H1 (cell line): ENCODE results near the gene SLC38A1. TPM values are rescaled to one million over a fixed set of nuclear protein-coding genes. Genes with fewer than 3 reads are reported as not detected.

Experiments used
- CTCF ChIA-PET: fragments of 300-600 bp; sonication (Branson Sonifier 250); formaldehyde crosslinking; loops from one replicate; lab custom pipeline; 2021; ENCODE audit not compliant: partially characterized antibody; lab: Charles Lee
- POLR2A ChIA-PET: fragments of 300-600 bp; sonication (Branson Sonifier 250); formaldehyde crosslinking; loops from one replicate; lab custom pipeline; 2021; ENCODE audit warnings: inconsistent platforms; ENCODE audit not compliant: partially characterized antibody; lab: Charles Lee
- DNase-seq, 2 experiments: peaks; one replicate each; pipeline versions ENCODE4 v3.0.0 to v3.0.0-alpha.2; 2010 to 2022; ENCODE audit warnings: low spot score in 2 of 2, low read depth in 1 of 2, mixed read lengths in 1 of 2
- FAIRE-seq: peaks from 2 replicates; lab custom pipeline; 2011; peaks lifted over from hg19 to GRCh38; lab: Jason Lieb, UNC
- H2AFZ ChIP-seq: 2 replicates; pipeline ENCODE4 v1.8.1; 2012; ENCODE audit warnings: low read length, inconsistent platforms
- H2AK5ac ChIP-seq: 2 replicates; pipeline ENCODE4 v1.6.1; 2013; ENCODE audit warnings: low read depth, low read length
- H2BK120ac ChIP-seq: replicated peaks from 2 replicates; pipeline ENCODE3; 2013; ENCODE audit warnings: low read depth, low read length, inconsistent platforms
- H2BK12ac ChIP-seq: 2 replicates; pipeline ENCODE4 v1.6.1; 2013; ENCODE audit warnings: low read depth, low read length
- H2BK15ac ChIP-seq: 2 replicates; pipeline ENCODE4 v1.6.1; 2013; ENCODE audit warnings: low read length
- H2BK20ac ChIP-seq: 2 replicates; pipeline ENCODE4 v1.6.1; 2013; ENCODE audit warnings: low read length
- H2BK5ac ChIP-seq: 2 replicates; pipeline ENCODE4 v1.6.1; 2013; ENCODE audit warnings: low read depth, low read length
- H3K14ac ChIP-seq: 2 replicates; pipeline ENCODE4 v1.6.1; 2013; ENCODE audit warnings: inconsistent platforms; ENCODE audit not compliant: insufficient read length
- H3K18ac ChIP-seq: 2 replicates; pipeline ENCODE4 v1.6.1; 2013; ENCODE audit warnings: low read length; ENCODE audit errors: extremely low read depth
- H3K23ac ChIP-seq: 2 replicates; pipeline ENCODE4 v1.6.1; 2013; ENCODE audit warnings: inconsistent platforms; ENCODE audit not compliant: insufficient read length
- H3K23me2 ChIP-seq: 2 replicates; pipeline ENCODE4 v1.6.1; 2013; ENCODE audit warnings: low read depth, low read length
- H3K27ac ChIP-seq: 2 replicates; pipeline ENCODE4 v1.6.1; 2011; ENCODE audit warnings: low read depth, low read length, inconsistent platforms
- H3K27me3 ChIP-seq, 4 experiments: replicated peaks in 1 of 4; 1 replicate in 1 of 4; 2 replicates in 3 of 4; pipeline versions ENCODE4 v1.6.1 to v1.8.1; 2011 to 2013; ENCODE audit warnings: low read length in 3 of 4, mild to moderate bottlenecking in 3 of 4, inconsistent platforms in 2 of 4, mixed read lengths in 2 of 4, moderate library complexity in 1 of 4; ENCODE audit not compliant: control insufficient read depth in 3 of 4, insufficient read depth in 3 of 4; ENCODE audit errors: extremely low read depth in 1 of 4
- H3K36me3 ChIP-seq, 4 experiments: 2 replicates each; pipeline versions ENCODE4 v1.6.1 to v1.8.1; 2011 to 2013; ENCODE audit warnings: mild to moderate bottlenecking in 4 of 4, low read length in 3 of 4, moderate library complexity in 2 of 4, control low read depth in 1 of 4, inconsistent platforms in 1 of 4; ENCODE audit not compliant: insufficient read depth in 4 of 4, control insufficient read depth in 2 of 4
- H3K4ac ChIP-seq: replicated peaks from 2 replicates; pipeline ENCODE3; 2013; ENCODE audit warnings: low read length, low read depth, mixed read lengths, inconsistent platforms; ENCODE audit not compliant: insufficient read length
- H3K4me1 ChIP-seq, 4 experiments: replicated peaks in 1 of 4; 1 replicate in 1 of 4; 2 replicates in 3 of 4; pipeline versions ENCODE4 v1.6.1 to v1.8.1; 2011 to 2013; ENCODE audit warnings: low read length in 3 of 4, inconsistent platforms in 2 of 4, mixed read lengths in 1 of 4; ENCODE audit not compliant: insufficient read depth in 4 of 4, control insufficient read depth in 3 of 4
- H3K4me2 ChIP-seq, 2 experiments: 2 replicates each; pipeline versions ENCODE4 v1.6.1 to v1.8.1; 2011 to 2013; ENCODE audit warnings: low read depth in 2 of 2, low read length in 2 of 2, control low read depth in 1 of 2, inconsistent platforms in 1 of 2, mild to moderate bottlenecking in 1 of 2; ENCODE audit not compliant: insufficient read depth in 1 of 2
- H3K4me3 ChIP-seq, 4 experiments: fragments of 200-600, 300-600 bp in 1 of 4; sonication (generic), shearing (Covaris generic), sonication (Bioruptor Twin) in 1 of 4; 2 replicates each; pipeline versions ENCODE4 v1.5.1 to v1.8.1; 2011 to 2016; ENCODE audit warnings: low read length in 4 of 4, low read depth in 3 of 4, control low read depth in 2 of 4, inconsistent platforms in 2 of 4, mild to moderate bottlenecking in 2 of 4, mixed read lengths in 1 of 4, moderate library complexity in 1 of 4; ENCODE audit not compliant: insufficient read depth in 2 of 4; ENCODE audit errors: extremely low read depth in 1 of 4
- H3K56ac ChIP-seq: replicated peaks from 2 replicates; pipeline ENCODE3; 2013; ENCODE audit warnings: low read depth, mild to moderate bottlenecking, mixed read lengths, low read length, inconsistent platforms; ENCODE audit not compliant: insufficient read length
- H3K79me1 ChIP-seq: 2 replicates; pipeline ENCODE4 v1.6.1; 2013; ENCODE audit warnings: low read depth, low read length, control low read depth
- H3K79me2 ChIP-seq, 2 experiments: 2 replicates each; pipeline versions ENCODE4 v1.6.1 to v1.8.1; 2012 to 2013; ENCODE audit warnings: low read length in 2 of 2, mild to moderate bottlenecking in 2 of 2, inconsistent platforms in 1 of 2; ENCODE audit not compliant: insufficient read depth in 2 of 2, control insufficient read depth in 1 of 2
- H3K9ac ChIP-seq, 4 experiments: replicated peaks in 1 of 4; 1 replicate in 1 of 4; 2 replicates in 3 of 4; pipeline versions ENCODE4 v1.6.1 to v1.8.1; 2011 to 2013; ENCODE audit warnings: low read depth in 3 of 4, low read length in 3 of 4, control low read depth in 2 of 4, mild to moderate bottlenecking in 2 of 4, moderate library complexity in 2 of 4, inconsistent platforms in 1 of 4; ENCODE audit errors: extremely low read depth in 1 of 4
- H3K9me3 ChIP-seq, 2 experiments: 2 replicates each; pipeline versions ENCODE4 v1.6.1 to v1.8.1; 2012 to 2013; ENCODE audit warnings: mild to moderate bottlenecking in 2 of 2, moderate library complexity in 2 of 2, control low read depth in 1 of 2, inconsistent platforms in 1 of 2, low read depth in 1 of 2, low read length in 1 of 2, mixed read lengths in 1 of 2; ENCODE audit not compliant: insufficient read depth in 2 of 2
- H4K20me1 ChIP-seq, 2 experiments: replicated peaks in 1 of 2; 2 replicates each; pipeline versions ENCODE3 to v1.8.1; 2011 to 2013; ENCODE audit warnings: inconsistent platforms in 2 of 2, low read length in 2 of 2, mild to moderate bottlenecking in 1 of 2; ENCODE audit not compliant: insufficient read depth in 2 of 2, control insufficient read depth in 1 of 2
- H4K5ac ChIP-seq: 2 replicates; pipeline ENCODE4 v1.6.1; 2013; ENCODE audit warnings: low read length, low read depth, mixed read lengths, inconsistent platforms; ENCODE audit not compliant: insufficient read length
- H4K8ac ChIP-seq: 2 replicates; pipeline ENCODE4 v1.8.0; 2013; ENCODE audit warnings: mild to moderate bottlenecking, moderate library complexity, low read length, inconsistent platforms; ENCODE audit not compliant: insufficient read depth; ENCODE audit errors: extremely low read depth
- H4K91ac ChIP-seq: replicated peaks from 2 replicates; pipeline ENCODE3; 2013; ENCODE audit warnings: low read length, mixed read lengths, inconsistent platforms; ENCODE audit not compliant: insufficient read length
- ASH2L ChIP-seq: fragments of 200-600, 300-600 bp; sonication (generic); IDR thresholded peaks from one replicate; pipeline ENCODE4 v1.7.1; 2017; ENCODE audit warnings: low read length
- BCL11A ChIP-seq, 2 experiments: IDR thresholded peaks; one replicate each; pipeline ENCODE4 v1.6.1; 2011; ENCODE audit warnings: low read depth in 2 of 2, low read length in 2 of 2, mild to moderate bottlenecking in 2 of 2
- CHD1 ChIP-seq: IDR thresholded peaks from 2 replicates; pipeline ENCODE4 v1.6.1; 2012; ENCODE audit warnings: low read depth, low read length, improper control_type of control experiment
- HDAC6 ChIP-seq: IDR thresholded peaks from one replicate; pipeline ENCODE4 v1.7.1; 2012; ENCODE audit warnings: low read depth, mild to moderate bottlenecking, inconsistent platforms, low read length, moderate library complexity
- MAFK ChIP-seq: IDR thresholded peaks from 2 replicates; pipeline ENCODE4 v1.6.1; 2012; ENCODE audit warnings: low read depth, mild to moderate bottlenecking, improper control_type of control experiment, low read length
- MAX ChIP-seq: IDR thresholded peaks from 2 replicates; pipeline ENCODE4 v1.6.1; 2012; ENCODE audit warnings: inconsistent platforms
- POLR2AphosphoS5 ChIP-seq: IDR thresholded peaks from 2 replicates; pipeline ENCODE4 v1.6.1; 2011; ENCODE audit warnings: low read depth, low read length
- POU5F1 ChIP-seq: IDR thresholded peaks from 2 replicates; pipeline ENCODE4 v1.6.1; 2011; ENCODE audit warnings: low read depth, mild to moderate bottlenecking, low read length, moderate library complexity
- SP1 ChIP-seq: IDR thresholded peaks from 2 replicates; pipeline ENCODE4 v1.6.1; 2011; ENCODE audit warnings: low read depth, low read length
- TEAD4 ChIP-seq: IDR thresholded peaks from 2 replicates; pipeline ENCODE4 v1.6.1; 2012; ENCODE audit warnings: low read depth, low read length, inconsistent platforms, mixed read lengths
- USF2 ChIP-seq: IDR thresholded peaks from 2 replicates; pipeline ENCODE4 v1.6.1; 2011; ENCODE audit warnings: low read length, improper control_type of control experiment
- WGBS, 2 experiments: shearing (Covaris generic) in 1 of 2; methylation state at CpG; one replicate each; pipeline versions ENCODE4 v1.1.6 to v1.1.7; 2013 to 2015; ENCODE audit warnings: low lambda C conversion rate in 2 of 2, mixed read lengths in 2 of 2, inconsistent platforms in 1 of 2, low coverage in 1 of 2, missing lambda C conversion rate in 1 of 2; ENCODE audit not compliant: insufficient replicate concordance in 2 of 2, insufficient coverage in 1 of 2, insufficient read length in 1 of 2; ENCODE audit errors: extremely low coverage in 1 of 2, missing lambda C conversion rate in 1 of 2; 5-methylcytosine and 5-hydroxymethylcytosine counted together
- polyA plus RNA-seq, 7 experiments: library from polyadenylated mRNA; depleted of rRNA in 3 of 7; stranded (reverse) in 5 of 7; unstranded in 2 of 7; fragments of >200 nt in 5 of 7; fragments of 200-250 nt in 2 of 7; gene quantifications; 1 replicate in 5 of 7; 2 replicates in 1 of 7; 4 replicates in 1 of 7; pipeline versions ENCODE4 v1.2.1 to v1.2.3, GENCODE V29; 2011 to 2013; ENCODE audit warnings: missing spikeins in 2 of 7, mixed read lengths in 2 of 7
- total RNA-seq: library from RNA; stranded (reverse); fragmentation: NEBNext Ultra II Directional; extraction: Animal tissue kit (Norgen Biotek cat#: 25700); gene quantifications from 2 replicates; pipeline ENCODE4 v1.2.1, GENCODE V29; 2021

The SLC38A1 gene
- total and polyA plus RNA-seq, 2 of the 8 experiments (the other 6 are each of a cell fraction or from before 2014, with no cell fraction given): 83.4 to 242 TPM

- no peak overlapping the region for H2BK12ac ChIP-seq
- H2BK120ac ChIP-seq: no peak overlapping the region
- no peaks in the 10 kb centered on the region for H4K20me1 ChIP-seq
- FAIRE-seq (no peak), DNase-seq (no peak)
- H3K56ac ChIP-seq: no peak overlapping the region
- no peak overlapping the region for H2AK5ac ChIP-seq
- H3K4me1 ChIP-seq: peaks cover 0 to 11% (median 5%) of the 10 kb centered on the region in 4 experiments; a peak in 2 of 7 replicates
- H3K9ac ChIP-seq: no peak overlapping the region
- H2BK20ac ChIP-seq: no peak overlapping the region
- no peak overlapping the region for H3K27ac ChIP-seq
- H3K23ac ChIP-seq: no peak overlapping the region
- H3K9me3 ChIP-seq: 0 out of 4 replicates have a peak, but pooled peaks cover 0 to 1% of the 10 kb centered on the region in 2 experiments
- no peak overlapping the region for H3K14ac ChIP-seq
- no peaks in the 10 kb centered on the region for H3K36me3 ChIP-seq
- 95% methylated on average over 2 of the region's 2 CpGs; no CpG with 5 or more reads in 1 of the 2 experiments for WGBS, 2 experiments
- POLR2A ChIA-PET: interaction anchor here (5.3 kb wide), 1 partner anchor 29 kb away, joined by 45 read pairs; the partner anchor contains the start of gene SLC38A1
- no peak overlapping the region for H3K4me3 ChIP-seq
- H3K79me1 ChIP-seq: no peaks in the 10 kb centered on the region
- H3K27me3 ChIP-seq: no peaks in the 10 kb centered on the region
- no peak overlapping the region for H3K4me2 ChIP-seq
- CTCF ChIA-PET: interaction anchor here (1.4 kb wide), 1 partner anchor 14 kb away, joined by 5 read pairs; no protein-coding TSS in a partner anchor
- H2BK15ac ChIP-seq: no peak overlapping the region
- TF ChIP-seq MAX (no peak), USF2 (no peak), ASH2L (no peak), POU5F1 (no peak), SP1 (no peak), MAFK (no peak), POLR2AphosphoS5 (no peak), TEAD4 (no peak), BCL11A (IDR thresholded peaks at IDR 0.05; ENCODE audit: low read depth in 2 of 2, low read length in 2 of 2) (no peak), CHD1 (no peak), HDAC6 (no peak)
- H3K18ac ChIP-seq: no peak overlapping the region
- no peak overlapping the region for H4K8ac ChIP-seq
- no peak overlapping the region for H4K91ac ChIP-seq
- no peak overlapping the region for H3K4ac ChIP-seq
- no peaks in the 10 kb centered on the region for H3K23me2 ChIP-seq
- no peak overlapping the region for H2BK5ac ChIP-seq
- H3K79me2 ChIP-seq: no peaks in the 10 kb centered on the region
- H4K5ac ChIP-seq: no peak overlapping the region
- H2AFZ ChIP-seq: no peak overlapping the region
Observed at GRCh38 chr12:46298261-46298660, 29.4 kb upstream of the SLC38A1 start.
